ENCODE results near the gene ACAD8. TPM values are rescaled to one million over a fixed set of nuclear protein-coding genes. Genes with fewer than 3 reads are reported as not detected.

Gene ACAD8
- total and polyA plus RNA-seq, 3 donors from 2014 or later, result 27.4 to 47.9 (median 35.1) TPM

- no peak for TF ChIP-seq CTCF (IDR thresholded peaks at IDR 0.05)
- no peak for TF ChIP-seq POLR2A (IDR thresholded peaks at IDR 0.05)
- no peak for DNase-seq
- WGBS, 2 donors, result 87% methylated on average over 5 of the region's 5 CpGs; no CpG with 5 or more reads in 1 of the 2 donors
These were observed 59.4 kb downstream of the ACAD8 start for GRCh38 chr11:134312807-134313206.

GRCh38 chr11:134313379-134313778 lies 60.0 kb downstream of the ACAD8 start:
- TF ChIP-seq CTCF (IDR thresholded peaks at IDR 0.05) (no peak), POLR2A (IDR thresholded peaks at IDR 0.05) (no peak)
- Histone ChIP-seq H3K36me3 (ENCODE audit: low read depth, missing control alignments) (no peaks in the 10 kb centered on the region), H3K27ac (no peak overlapping the region), H3K27me3 (no peaks in the 10 kb centered on the region), H3K4me1 (no peaks in the 10 kb centered on the region), H3K9me3 (no peaks in the 10 kb centered on the region), H3K4me3 (no peak overlapping the region)
- intact Hi-C loops (cut with DNase I; ENCODE audit: low total_unique reads), result no loop called here
- WGBS, 2 donors, result 88 to 93% methylated on average over 10 of the region's 10 CpGs
- no peak for DNase-seq

More at GRCh38 chr11:134312807-134313206, 59.4 kb downstream of the ACAD8 start:
- no peaks in the 10 kb centered on the region for H3K9me3 ChIP-seq
- no peaks in the 10 kb centered on the region for H3K27me3 ChIP-seq
- H3K36me3 ChIP-seq (ENCODE audit: low read depth, missing control alignments), result no peaks in the 10 kb centered on the region
- intact Hi-C loops (cut with DNase I; ENCODE audit: low total_unique reads), result no loop called here
- H3K4me1 ChIP-seq, result no peaks in the 10 kb centered on the region
- H3K27ac ChIP-seq, result no peak overlapping the region
- no peak overlapping the region for H3K4me3 ChIP-seq

DNA sequence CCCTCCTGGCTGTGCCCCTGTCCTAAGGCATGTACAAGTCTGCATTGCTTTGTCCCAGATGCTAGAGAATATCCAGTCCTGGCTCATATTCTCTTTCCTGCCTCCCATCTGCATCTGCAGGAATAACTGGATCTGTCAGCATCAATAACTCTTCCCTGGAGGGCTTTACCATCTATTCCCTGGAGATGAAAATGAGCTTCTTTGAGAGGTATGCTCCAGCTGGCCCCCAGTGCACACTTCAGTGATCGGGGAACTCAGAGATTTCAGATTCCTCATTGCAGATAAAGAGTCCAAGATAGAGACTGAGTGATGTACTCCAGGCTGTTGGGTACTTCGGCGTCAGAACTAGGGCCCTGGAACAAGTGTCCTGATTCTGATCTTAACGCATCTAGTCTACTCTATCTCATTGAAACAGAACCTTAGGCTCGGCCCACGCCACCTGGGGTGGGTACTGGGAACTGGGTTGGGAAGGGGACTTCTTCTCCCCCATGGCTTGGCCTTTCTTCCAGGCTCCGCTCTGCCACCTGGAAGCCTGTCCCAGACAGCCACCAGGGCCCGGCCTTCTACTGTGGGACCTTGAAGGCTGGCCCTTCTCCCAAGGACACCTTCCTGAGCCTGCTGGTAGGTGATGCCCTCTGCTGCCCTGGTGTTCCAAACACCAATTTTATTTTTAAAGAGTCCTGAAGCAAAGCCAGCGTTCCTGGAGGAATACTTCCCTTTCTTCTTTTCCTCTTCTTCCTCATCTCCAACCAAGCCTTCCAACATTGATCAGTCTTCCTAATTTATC lies 60.6 kb downstream of the ACAD8 start:
- TF ChIP-seq CTCF (IDR thresholded peaks at IDR 0.05) (no peak), POLR2A (IDR thresholded peaks at IDR 0.05) (no peak)
- WGBS, 2 donors, result 81 to 85% methylated on average over 9 of the region's 9 CpGs
- no peaks in the 10 kb centered on the region for H3K9me3 ChIP-seq

More for the DNA sequence above, 60.6 kb downstream of the ACAD8 start:
- H3K4me1 ChIP-seq, result no peaks in the 10 kb centered on the region
- intact Hi-C loops (cut with DNase I; ENCODE audit: low total_unique reads), result no loop called here
- no peaks in the 10 kb centered on the region for H3K27me3 ChIP-seq
- H3K36me3 ChIP-seq (ENCODE audit: low read depth, missing control alignments), result no peaks in the 10 kb centered on the region
- no peak overlapping the region for H3K4me3 ChIP-seq
- DNase-seq, result no peak
- no peak overlapping the region for H3K27ac ChIP-seq

Other genes with a start within 250 kb of the ACAD8 start
- 100 to 1,000 TPM; 172 to 188 TPM for gene JAM3, start 184.5 kb upstream of the ACAD8 start, total RNA-seq
- gene JAM3, start 184.5 kb upstream of the ACAD8 start, polyA plus RNA-seq (ENCODE audit: insufficient read depth, low read depth, low replicate concordance), result 81.0 TPM
- 10 to 100 TPM; 69.3 to 82.9 TPM for gene NCAPD3, start 29.6 kb upstream of the ACAD8 start, total RNA-seq
- gene NCAPD3, start 29.6 kb upstream of the ACAD8 start, polyA plus RNA-seq (ENCODE audit: insufficient read depth, low read depth, low replicate concordance), result 30.8 TPM
- gene VPS26B, start 28.9 kb upstream of the ACAD8 start, total RNA-seq, result 10 to 100 TPM; 74.0 to 84.1 TPM
- gene VPS26B, start 28.9 kb upstream of the ACAD8 start, polyA plus RNA-seq (ENCODE audit: insufficient read depth, low read depth, low replicate concordance), result 54.2 TPM
- gene THYN1, start 216 bp upstream of the ACAD8 start, total RNA-seq, result 10 to 100 TPM; 85.0 to 86.9 TPM
- 94.0 TPM for gene THYN1, start 216 bp upstream of the ACAD8 start, polyA plus RNA-seq (ENCODE audit: insufficient read depth, low read depth, low replicate concordance)
- 10 to 100 TPM; 15.6 to 21.3 TPM for gene GLB1L3, start 22.8 kb downstream of the ACAD8 start, total RNA-seq
- gene GLB1L3, start 22.8 kb downstream of the ACAD8 start, polyA plus RNA-seq (ENCODE audit: insufficient read depth, low read depth, low replicate concordance), result 13.2 TPM
- 10 to 100 TPM; 29.1 to 29.9 TPM for gene GLB1L2, start 78.4 kb downstream of the ACAD8 start, total RNA-seq
- 18.5 TPM for gene GLB1L2, start 78.4 kb downstream of the ACAD8 start, polyA plus RNA-seq (ENCODE audit: insufficient read depth, low read depth, low replicate concordance)
- 1 to 10 TPM; 3.0 to 4.3 TPM for gene B3GAT1, start 158.7 kb downstream of the ACAD8 start, total RNA-seq
- gene B3GAT1, start 158.7 kb downstream of the ACAD8 start, polyA plus RNA-seq (ENCODE audit: insufficient read depth, low read depth, low replicate concordance), result 2.7 TPM

Measured in testis (tissue), 3 donors.